Inflammatory macrophage treated with lipopolysaccharide for 1 hour (primary cell): Measurements from ENCODE around the gene NUP210L.
"Not testable (repeated sequence)": the region's sequence is repeated elsewhere in the genome, so short reads cannot be mapped to it uniquely, and the experiment has no call there.

ENCODE experiments used
- DNase-seq, 2 donors: peaks; one replicate each; pipeline ENCODE4 v3.0.0-alpha.2; 2020 to 2022

The NUP210L gene

DNA sequence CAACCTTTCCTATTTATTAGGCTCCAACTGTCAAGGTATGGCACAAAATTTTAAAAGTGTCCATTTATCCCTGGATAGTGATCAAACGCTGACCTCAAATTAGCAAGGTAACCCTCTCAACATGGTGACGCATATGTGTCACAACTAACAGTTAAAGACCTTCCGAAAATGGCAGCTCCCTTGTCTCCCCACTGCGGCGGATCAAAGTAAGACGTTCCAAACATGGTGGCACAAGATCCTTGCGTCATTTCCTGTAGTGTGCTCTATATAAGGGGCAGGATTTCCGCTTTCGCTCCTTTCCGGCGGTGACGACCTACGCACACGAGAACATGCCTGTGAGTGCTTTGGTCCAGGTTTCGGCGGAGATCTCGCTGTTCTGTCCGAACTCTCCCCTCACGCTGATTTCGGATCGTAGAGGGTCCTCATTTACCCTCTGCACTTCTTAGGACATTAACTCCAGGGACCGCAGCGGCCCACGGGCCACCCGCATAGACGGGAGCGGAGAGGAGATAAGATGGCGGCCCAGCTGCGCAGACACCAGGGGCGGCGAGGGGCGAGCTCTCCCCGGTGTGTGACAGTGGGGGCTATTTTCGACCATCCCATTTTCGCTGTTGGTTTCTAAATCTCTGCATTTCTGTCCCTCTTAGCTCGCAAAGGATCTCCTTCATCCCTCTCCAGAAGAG, 164.3 kb downstream of the NUP210L start, which contains the start of gene RPS27:
TSS of gene RPS27 (plus strand) at position 295 of the 683 bp plus-strand sequence. CDS start at position 330, 35 bp downstream.
- peak; percentile 97 to 98 for DNase-seq

DNA sequence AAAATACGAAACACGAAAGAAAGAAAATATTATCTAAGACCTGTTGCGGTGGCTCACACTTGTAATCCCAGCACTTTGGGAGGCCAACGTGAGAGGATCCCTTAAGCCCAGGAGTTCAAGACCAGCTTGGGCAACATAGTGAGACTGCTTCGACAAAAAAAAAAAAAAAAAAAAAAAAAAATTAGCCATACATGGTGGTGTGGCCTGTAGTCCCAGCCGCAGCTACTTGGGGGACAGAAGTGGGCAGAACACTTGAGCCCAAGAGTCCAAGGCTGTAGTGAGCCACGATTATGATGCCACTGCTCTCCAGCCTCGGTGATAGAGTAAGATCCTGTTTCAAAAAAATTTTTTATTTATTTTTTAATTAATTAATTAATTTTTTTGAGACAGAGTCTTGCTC, 167.3 kb downstream of the NUP210L start:
- no peak for DNase-seq

DNA sequence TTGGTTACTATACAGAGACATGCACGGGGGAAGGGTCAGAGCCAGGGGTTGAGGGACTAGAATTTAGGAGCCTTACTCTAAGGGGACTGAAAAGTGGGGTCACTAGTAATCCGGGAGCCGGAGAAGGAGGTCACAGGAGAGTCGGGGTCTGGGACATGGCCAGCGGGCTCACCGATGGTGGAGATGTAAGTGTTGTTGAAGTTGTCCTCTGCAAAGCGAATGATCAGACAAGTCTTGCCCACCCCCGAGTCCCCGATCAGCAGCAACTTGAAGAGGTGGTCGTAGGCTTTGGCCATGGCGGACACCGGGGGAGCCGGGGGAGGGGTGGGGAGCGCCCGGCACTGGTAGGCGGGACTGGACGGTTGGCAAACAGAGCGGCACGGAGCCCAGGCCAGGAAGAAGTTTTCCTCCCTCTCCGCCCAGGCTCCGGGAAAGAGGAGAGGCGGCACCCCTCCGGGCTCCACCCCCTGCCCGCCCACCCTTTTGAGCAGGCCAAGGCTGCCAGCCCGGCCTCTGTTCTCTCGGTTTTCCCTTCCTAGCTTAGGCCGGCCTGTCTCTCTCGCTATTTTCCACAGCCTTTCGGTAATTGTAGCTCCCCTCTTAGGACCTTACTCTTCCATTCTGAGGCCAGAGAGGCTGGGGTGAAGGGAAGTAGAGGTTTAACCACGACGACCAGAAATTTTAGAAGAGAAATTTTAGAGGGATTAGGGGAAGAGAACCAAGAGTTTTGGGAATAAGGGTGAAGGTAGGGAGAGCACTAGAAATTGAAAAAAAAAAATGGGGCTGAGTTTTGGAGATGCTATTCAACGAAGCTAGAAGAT, 168.7 kb downstream of the NUP210L start, which contains the start of gene RAB13:
TSS of gene RAB13 (minus strand) at position 399 of the 821 bp plus-strand sequence. CDS start at position 296, 103 bp downstream.
- peak; percentile 75 to 86 for DNase-seq

DNA sequence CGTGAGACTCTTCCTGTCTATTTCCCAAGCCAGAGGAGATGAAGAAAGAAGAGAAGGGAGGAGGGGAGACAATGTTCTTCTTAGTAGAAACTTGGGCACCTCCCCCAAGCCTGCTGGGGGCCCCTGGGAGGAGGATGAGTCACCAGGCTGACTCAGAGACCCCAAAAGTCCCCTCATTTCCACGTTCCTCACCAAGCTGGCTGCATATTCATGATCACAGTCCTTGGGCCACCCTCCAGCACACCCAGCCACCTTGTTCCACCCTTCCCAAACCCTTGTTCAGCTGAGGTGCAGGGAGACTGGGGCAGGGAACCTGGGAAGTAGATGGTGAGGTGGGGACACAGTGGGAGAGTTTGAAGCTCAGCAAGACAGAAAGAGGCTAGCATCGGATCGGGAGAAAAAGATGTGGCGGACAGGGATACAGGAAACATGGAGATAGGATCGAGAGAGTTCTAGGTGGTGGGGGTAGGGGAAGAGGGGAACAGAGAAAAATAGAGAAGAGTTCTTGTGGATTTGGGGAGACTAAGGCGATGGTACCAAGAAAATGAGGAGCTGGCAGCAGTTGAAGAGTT, 169.4 kb downstream of the NUP210L start:
- DNase-seq = peak; percentile 85 to 92

GRCh38 chr1:153984123-153984894, 170.6 kb downstream of the NUP210L start:
- DNase-seq = peak; percentile 37 to 44

DNA sequence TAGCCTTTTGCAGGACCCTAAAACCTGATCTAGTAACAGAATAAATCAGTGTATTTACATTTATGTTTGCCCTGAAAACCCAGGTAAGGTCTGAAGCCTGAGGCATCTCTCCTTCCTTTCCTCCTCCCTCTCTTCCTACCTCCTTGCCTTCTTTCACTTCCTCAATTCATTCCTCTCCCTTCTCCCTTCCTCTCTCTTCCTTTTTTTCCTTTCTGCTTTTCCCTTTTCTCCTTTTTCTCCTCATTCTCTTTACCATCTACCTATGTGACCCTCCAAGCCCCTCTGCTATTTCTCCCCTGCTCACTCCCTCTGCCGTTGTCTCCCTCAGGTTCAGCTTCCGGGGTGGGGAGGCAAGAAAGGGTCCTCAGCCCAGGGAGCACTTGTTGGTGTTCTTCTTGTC, 173.1 kb downstream of the NUP210L start:
- not testable (repeated sequence) for DNase-seq

DNA sequence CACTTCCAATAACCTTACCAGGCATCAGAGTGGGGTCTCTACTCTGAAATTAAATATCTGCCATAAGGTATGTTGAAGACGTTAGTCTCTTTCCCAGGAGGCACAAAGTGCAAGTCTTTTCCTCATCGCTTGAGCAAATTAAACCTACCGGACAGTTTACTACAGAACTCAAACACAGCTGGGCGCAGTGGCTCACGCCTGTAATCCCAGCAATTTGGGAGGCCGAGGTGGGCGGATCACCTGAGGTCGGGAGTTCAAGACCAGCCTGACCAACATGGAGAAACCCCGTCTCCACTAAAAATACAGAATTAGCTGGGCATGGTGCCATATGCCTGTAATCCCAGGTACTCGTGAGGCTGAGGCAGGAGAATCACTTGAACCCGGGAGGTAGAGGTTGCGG, 175.8 kb downstream of the NUP210L start:
- DNase-seq = not testable (repeated sequence)

DNA sequence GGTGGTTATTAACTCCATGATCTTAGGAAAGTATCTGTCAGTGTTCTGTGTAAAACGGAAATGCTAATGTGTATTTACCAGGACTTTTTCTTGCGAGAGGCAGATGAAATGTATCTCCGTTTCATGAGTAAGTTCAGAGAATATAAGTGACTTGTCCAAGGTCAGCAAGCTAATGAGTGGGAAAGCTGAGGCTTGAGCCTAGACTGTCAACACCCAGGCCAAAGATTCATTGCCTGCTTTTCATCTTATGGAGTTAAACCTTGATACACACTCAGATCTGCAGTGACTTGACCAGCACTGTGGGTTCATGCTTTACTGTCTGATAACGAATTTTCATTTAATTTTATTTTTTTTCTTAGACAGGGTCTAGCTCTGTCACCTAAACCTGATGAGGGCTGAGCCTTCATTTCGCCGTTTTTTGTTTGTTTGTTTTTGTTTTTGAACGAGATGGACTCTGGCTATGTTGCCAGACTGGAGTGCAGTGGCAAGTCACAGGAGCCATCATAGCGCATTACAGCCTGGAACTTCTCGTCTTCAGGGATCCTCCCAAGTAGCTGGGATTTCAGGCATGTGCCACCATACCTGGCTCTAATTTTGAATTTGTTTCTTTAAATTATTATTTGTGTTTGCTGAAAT, 176.5 kb downstream of the NUP210L start:
- no peak for DNase-seq

- DNase-seq = peak; percentile 80 to 87
Observed at GRCh38 chr1:153977250-153978240, 177.3 kb downstream of the NUP210L start, which contains the start of gene JTB. JTB (minus strand) TSS chr1:153977674; CDS start chr1:153977252, 422 bp downstream.

GRCh38 chr1:153976819-153977249, 178.0 kb downstream of the NUP210L start:
- no peak for DNase-seq

- DNase-seq = no peak
Observed at GRCh38 chr1:153973525-153973924, 181.3 kb downstream of the NUP210L start.

DNA sequence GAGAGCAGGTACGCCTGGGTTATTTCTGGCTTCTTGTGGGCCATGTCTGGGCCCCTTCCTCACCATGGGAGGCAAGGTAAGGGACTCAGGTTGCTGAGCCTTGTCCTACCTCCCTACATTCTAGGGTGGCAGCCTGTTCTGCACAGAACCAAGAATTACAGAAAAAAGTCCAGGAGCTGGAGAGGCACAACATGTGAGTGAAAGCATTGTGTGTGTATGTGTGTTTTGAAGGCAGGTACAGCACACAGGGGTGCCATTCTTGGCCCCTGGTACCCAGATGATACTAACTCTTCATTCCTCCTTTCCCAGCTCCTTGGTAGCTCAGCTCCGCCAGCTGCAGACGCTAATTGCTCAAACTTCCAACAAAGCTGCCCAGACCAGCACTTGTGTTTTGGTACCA, 181.8 kb downstream of the NUP210L start:
- DNase-seq = no peak

DNA sequence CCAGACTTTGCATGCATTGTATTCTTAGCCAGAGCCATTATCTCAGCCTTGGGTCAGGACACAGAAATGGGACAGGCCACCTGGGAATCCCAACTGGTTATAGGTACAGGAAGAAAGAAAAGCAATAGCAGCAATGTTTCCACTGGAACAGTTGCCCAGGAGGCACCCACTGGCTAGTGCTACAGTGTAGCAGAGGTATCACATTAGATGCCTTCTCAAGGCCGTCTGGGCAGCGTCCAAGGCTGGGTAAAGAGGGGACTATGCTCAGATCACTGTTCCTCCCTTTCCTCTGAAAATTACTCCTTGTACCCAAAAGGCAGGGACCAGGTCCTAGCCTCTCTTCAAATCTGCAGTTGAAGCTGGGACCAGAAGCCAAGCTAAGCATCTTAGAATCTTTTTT, 184.5 kb downstream of the NUP210L start:
- DNase-seq = no peak

GRCh38 chr1:153968972-153969371, 185.9 kb downstream of the NUP210L start:
- no peak for DNase-seq

GRCh38 chr1:153968408-153968807, 186.5 kb downstream of the NUP210L start:
- DNase-seq = no peak

DNA sequence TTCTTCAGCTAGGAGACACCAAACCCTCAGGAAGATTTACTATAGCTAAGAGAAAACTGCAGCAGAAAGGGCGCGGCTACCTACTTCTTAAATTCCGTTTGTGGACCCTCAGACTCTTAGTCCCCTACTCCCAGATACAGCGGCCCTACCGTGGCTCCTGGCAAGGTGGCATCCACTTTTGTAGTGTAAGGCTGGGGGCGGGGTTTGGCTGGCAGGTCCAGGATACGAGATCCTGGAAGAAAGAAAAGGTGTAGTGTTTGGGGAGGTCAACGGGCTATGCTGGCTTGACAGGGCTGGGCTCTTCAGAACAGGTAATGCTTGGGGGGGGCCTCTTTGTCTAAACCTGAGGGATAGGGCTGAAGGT, 186.9 kb downstream of the NUP210L start:
- DNase-seq = no peak

DNA sequence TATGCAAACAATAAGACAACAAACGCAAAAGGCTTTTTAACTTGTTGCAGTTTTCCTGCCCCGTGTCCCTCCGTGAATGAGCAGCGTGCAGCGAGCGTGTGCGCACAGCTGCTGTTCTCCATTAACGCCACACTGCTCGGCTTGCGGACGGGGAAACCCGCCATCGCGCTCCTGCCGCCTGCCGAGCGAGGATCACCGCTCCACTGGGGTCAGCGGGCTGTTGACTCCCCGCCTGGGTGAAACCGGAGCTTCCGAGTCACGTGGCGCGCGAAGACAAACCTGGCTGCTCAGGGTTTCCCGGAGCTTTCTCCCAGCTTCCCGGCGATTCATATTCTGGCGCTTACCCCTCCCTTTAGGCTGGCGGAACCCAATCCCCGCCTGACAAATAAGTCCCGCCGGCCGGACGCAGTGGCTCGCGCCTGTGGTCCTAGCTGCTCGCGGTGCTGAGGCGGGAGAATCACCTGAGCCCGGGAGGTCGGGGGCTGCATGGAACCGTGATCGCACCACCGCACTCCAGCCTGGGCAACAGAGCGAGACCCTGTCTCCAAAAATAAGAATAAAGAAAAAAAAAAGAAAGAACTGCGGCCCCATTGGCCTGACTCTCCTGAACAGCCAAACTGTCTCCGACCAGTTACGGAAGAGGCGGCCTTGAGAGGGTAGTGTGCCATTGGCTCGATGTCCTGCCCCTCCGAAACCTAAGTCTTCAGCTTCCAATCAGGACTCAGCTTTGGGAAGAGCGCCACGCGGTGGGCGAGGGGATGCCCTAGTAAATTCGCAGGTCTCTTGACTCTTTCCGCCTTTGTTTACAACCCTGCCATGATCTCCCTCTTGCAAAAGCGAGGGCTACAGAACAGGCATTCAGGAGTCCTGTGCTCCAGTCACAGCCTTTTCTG, 187.5 kb downstream of the NUP210L start, which contains the start of gene CREB3L4:
TSS of gene CREB3L4 (plus strand) at position 796 of the 893 bp plus-strand sequence. CDS start 624 bp downstream, outside the sequence.
- DNase-seq = peak; percentile 94 to 95

- no peak for DNase-seq
Observed at GRCh38 chr1:153963850-153964331, 191.0 kb downstream of the NUP210L start.
